ENCODE measurements around the gene CLOCK.

The CLOCK gene

GRCh38 chr4:55446578-55446922 is 100.2 kb downstream of the CLOCK start:
- no peak overlapping the region for H3K4me2 ChIP-seq (ENCODE audit: low read length)
- H3K4me3 ChIP-seq (ENCODE audit: low read depth, low read length), result no peak overlapping the region
- no peaks in the 10 kb centered on the region for H3K79me1 ChIP-seq (ENCODE audit: low read length)
- no peak overlapping the region for H4K12ac ChIP-seq (ENCODE audit: low read depth, low read length)
- no peak overlapping the region for H4K8ac ChIP-seq (ENCODE audit: low read depth, low read length)
- no peak overlapping the region for H2AK5ac ChIP-seq (ENCODE audit: low read length)
- H2BK5ac ChIP-seq (ENCODE audit: low read depth, low read length, poor library complexity), result no peak overlapping the region
- no peak for DNase-seq
- H3K18ac ChIP-seq (ENCODE audit: low read length), result no peak overlapping the region
- H3K36me3 ChIP-seq (ENCODE audit: control insufficient read depth in 1 of 2, insufficient read depth in 2 of 2, low read length in 2 of 2), result peaks cover 4 to 11% of the 10 kb centered on the region in 2 experiments
- H3K79me2 ChIP-seq (ENCODE audit: control insufficient read depth, insufficient read depth, low read length, poor library complexity), result no peaks in the 10 kb centered on the region
- H3K14ac ChIP-seq (ENCODE audit: low read length), result no peak overlapping the region
- H3K23ac ChIP-seq (ENCODE audit: low read length), result no peak overlapping the region
- H2BK120ac ChIP-seq (ENCODE audit: insufficient read depth, low read length, poor library complexity), result no peak overlapping the region
- no peak overlapping the region for H2AFZ ChIP-seq (ENCODE audit: insufficient read depth, low read length, poor library complexity)
- H2BK12ac ChIP-seq (ENCODE audit: low read length), result no peak overlapping the region
- H3K27me3 ChIP-seq (ENCODE audit: insufficient read depth, low read length), result no peaks in the 10 kb centered on the region
- WGBS (ENCODE audit: extremely low coverage, insufficient coverage, insufficient read length), result no CpG with 5 or more reads among the region's 1 CpG
- H3K27ac ChIP-seq (ENCODE audit: low read depth, low read length), result no peak overlapping the region
- H3K9ac ChIP-seq (ENCODE audit: low read length), result no peak overlapping the region
- H4K91ac ChIP-seq (ENCODE audit: low read depth, low read length), result no peak overlapping the region
- no peaks in the 10 kb centered on the region for H3K4me1 ChIP-seq (ENCODE audit: control insufficient read depth in 1 of 2, insufficient read depth in 2 of 2, low read length in 2 of 2)
- no peak overlapping the region for H3K4ac ChIP-seq (ENCODE audit: low read depth, low read length)
- no peaks in the 10 kb centered on the region for H3K9me3 ChIP-seq (ENCODE audit: insufficient read depth, low read depth, low read length)

GRCh38 chr4:55445921-55446577 is 100.7 kb downstream of the CLOCK start:
- H3K18ac ChIP-seq (ENCODE audit: low read length), result no peak overlapping the region
- WGBS (ENCODE audit: extremely low coverage, insufficient coverage, insufficient read length), result no CpG with 5 or more reads among the region's 2 CpGs
- H3K27me3 ChIP-seq (ENCODE audit: insufficient read depth, low read length), result no peaks in the 10 kb centered on the region
- H2AK5ac ChIP-seq (ENCODE audit: low read length), result no peak overlapping the region
- no peak overlapping the region for H2BK120ac ChIP-seq (ENCODE audit: insufficient read depth, low read length, poor library complexity)
- no peak overlapping the region for H2BK12ac ChIP-seq (ENCODE audit: low read length)
- no peak overlapping the region for H3K23ac ChIP-seq (ENCODE audit: low read length)
- H2BK5ac ChIP-seq (ENCODE audit: low read depth, low read length, poor library complexity), result no peak overlapping the region
- no peak overlapping the region for H3K27ac ChIP-seq (ENCODE audit: low read depth, low read length)
- H4K91ac ChIP-seq (ENCODE audit: low read depth, low read length), result no peak overlapping the region
- H3K4me1 ChIP-seq (ENCODE audit: control insufficient read depth in 1 of 2, insufficient read depth in 2 of 2, low read length in 2 of 2), result no peaks in the 10 kb centered on the region
- H3K4me3 ChIP-seq (ENCODE audit: low read depth, low read length), result no peak overlapping the region
- H4K8ac ChIP-seq (ENCODE audit: low read depth, low read length), result no peak overlapping the region
- no peaks in the 10 kb centered on the region for H3K79me1 ChIP-seq (ENCODE audit: low read length)
- peaks cover 4 to 11% of the 10 kb centered on the region in 2 experiments for H3K36me3 ChIP-seq (ENCODE audit: control insufficient read depth in 1 of 2, insufficient read depth in 2 of 2, low read length in 2 of 2)
- H4K12ac ChIP-seq (ENCODE audit: low read depth, low read length), result no peak overlapping the region
- H3K14ac ChIP-seq (ENCODE audit: low read length), result no peak overlapping the region
- no peak overlapping the region for H3K4ac ChIP-seq (ENCODE audit: low read depth, low read length)
- peak; percentile 2 to 50 for DNase-seq
- no peak overlapping the region for H2AFZ ChIP-seq (ENCODE audit: insufficient read depth, low read length, poor library complexity)
- no peak overlapping the region for H3K9ac ChIP-seq (ENCODE audit: low read length)
- H3K4me2 ChIP-seq (ENCODE audit: low read length), result no peak overlapping the region
- no peaks in the 10 kb centered on the region for H3K79me2 ChIP-seq (ENCODE audit: control insufficient read depth, insufficient read depth, low read length, poor library complexity)
- H3K9me3 ChIP-seq (ENCODE audit: insufficient read depth, low read depth, low read length), result no peaks in the 10 kb centered on the region

GRCh38 chr4:55444827-55445226 is 101.9 kb downstream of the CLOCK start:
- Histone ChIP-seq H3K9ac (ENCODE audit: low read length) (no peak overlapping the region), H3K23ac (ENCODE audit: low read length) (no peak overlapping the region), H2AFZ (ENCODE audit: insufficient read depth, low read length, poor library complexity) (no peak overlapping the region), H3K4me3 (ENCODE audit: low read depth, low read length) (no peak overlapping the region), H2AK5ac (ENCODE audit: low read length) (no peak overlapping the region), H3K79me2 (ENCODE audit: control insufficient read depth, insufficient read depth, low read length, poor library complexity) (no peaks in the 10 kb centered on the region), H3K4ac (ENCODE audit: low read depth, low read length) (no peak overlapping the region), H3K9me3 (ENCODE audit: insufficient read depth, low read depth, low read length) (no peaks in the 10 kb centered on the region), H3K36me3 (ENCODE audit: control insufficient read depth in 1 of 2, insufficient read depth in 2 of 2, low read length in 2 of 2) (peaks cover 4 to 9% of the 10 kb centered on the region in 2 experiments), H2BK120ac (ENCODE audit: insufficient read depth, low read length, poor library complexity) (no peak overlapping the region), H2BK12ac (ENCODE audit: low read length) (no peak overlapping the region), H4K91ac (ENCODE audit: low read depth, low read length) (no peak overlapping the region), H3K14ac (ENCODE audit: low read length) (no peak overlapping the region), H3K79me1 (ENCODE audit: low read length) (no peaks in the 10 kb centered on the region), H4K8ac (ENCODE audit: low read depth, low read length) (no peak overlapping the region), H3K27ac (ENCODE audit: low read depth, low read length) (no peak overlapping the region), H3K4me2 (ENCODE audit: low read length) (no peak overlapping the region), H3K18ac (ENCODE audit: low read length) (no peak overlapping the region), H4K12ac (ENCODE audit: low read depth, low read length) (no peak overlapping the region), H3K27me3 (ENCODE audit: insufficient read depth, low read length) (no peaks in the 10 kb centered on the region), H3K4me1 (ENCODE audit: control insufficient read depth in 1 of 2, insufficient read depth in 2 of 2, low read length in 2 of 2) (no peaks in the 10 kb centered on the region), H2BK5ac (ENCODE audit: low read depth, low read length, poor library complexity) (no peak overlapping the region)
- peak in 1 of 2 donors; percentile 12 for DNase-seq
- no CpG with 5 or more reads among the region's 2 CpGs for WGBS (ENCODE audit: extremely low coverage, insufficient coverage, insufficient read length)

GRCh38 chr4:55442541-55442940 is 104.2 kb downstream of the CLOCK start:
- Histone ChIP-seq H2AFZ (ENCODE audit: insufficient read depth, low read length, poor library complexity) (no peak overlapping the region), H3K14ac (ENCODE audit: low read length) (no peak overlapping the region), H3K79me1 (ENCODE audit: low read length) (no peaks in the 10 kb centered on the region), H3K4me2 (ENCODE audit: low read length) (no peak overlapping the region), H3K36me3 (ENCODE audit: control insufficient read depth in 1 of 2, insufficient read depth in 2 of 2, low read length in 2 of 2) (peaks cover 5 to 10% of the 10 kb centered on the region in 2 experiments), H3K9me3 (ENCODE audit: insufficient read depth, low read depth, low read length) (no peaks in the 10 kb centered on the region), H3K27me3 (ENCODE audit: insufficient read depth, low read length) (no peaks in the 10 kb centered on the region), H3K4me3 (ENCODE audit: low read depth, low read length) (no peak overlapping the region), H2BK5ac (ENCODE audit: low read depth, low read length, poor library complexity) (no peak overlapping the region), H3K4ac (ENCODE audit: low read depth, low read length) (no peak overlapping the region), H3K18ac (ENCODE audit: low read length) (no peak overlapping the region), H4K8ac (ENCODE audit: low read depth, low read length) (no peak overlapping the region), H3K23ac (ENCODE audit: low read length) (no peak overlapping the region), H3K9ac (ENCODE audit: low read length) (no peak overlapping the region), H2BK120ac (ENCODE audit: insufficient read depth, low read length, poor library complexity) (no peak overlapping the region), H3K79me2 (ENCODE audit: control insufficient read depth, insufficient read depth, low read length, poor library complexity) (no peaks in the 10 kb centered on the region), H2AK5ac (ENCODE audit: low read length) (no peak overlapping the region), H4K12ac (ENCODE audit: low read depth, low read length) (no peak overlapping the region), H4K91ac (ENCODE audit: low read depth, low read length) (no peak overlapping the region), H3K4me1 (ENCODE audit: control insufficient read depth in 1 of 2, insufficient read depth in 2 of 2, low read length in 2 of 2) (no peaks in the 10 kb centered on the region), H3K27ac (ENCODE audit: low read depth, low read length) (no peak overlapping the region), H2BK12ac (ENCODE audit: low read length) (no peak overlapping the region)
- DNase-seq, result no peak
- no CpG with 5 or more reads among the region's 1 CpG for WGBS (ENCODE audit: extremely low coverage, insufficient coverage, insufficient read length)

Measured in trophoblast cell (in vitro differentiated cells and primary cell).